DOHH2 (cell line): ENCODE data around the gene IL17REL.

Experiments
- H3F3A ChIP-seq: fragments of 200-600 bp; sonication (generic), shearing (Covaris generic); 2 replicates; pipeline ENCODE4 v1.6.0; 2016; ENCODE audit warnings: antibody characterized with exemption, mild to moderate bottlenecking; ENCODE audit not compliant: control insufficient read depth, insufficient read depth
- H3K27ac ChIP-seq: fragments of 200-600 bp; sonication (generic); 2 replicates; pipeline ENCODE4 v1.5.1; 2014; ENCODE audit warnings: low read depth, mild to moderate bottlenecking, low read length, moderate library complexity
- H3K27me3 ChIP-seq: fragments of 200-600 bp; sonication (generic); 2 replicates; pipeline ENCODE4 v1.6.1; 2014; ENCODE audit warnings: mild to moderate bottlenecking, low read length, mixed read lengths; ENCODE audit not compliant: control insufficient read depth
- H3K36me3 ChIP-seq: fragments of 200-600 bp; sonication (generic); 2 replicates; pipeline ENCODE4 v1.6.1; 2014; ENCODE audit warnings: mild to moderate bottlenecking, low read length, moderate library complexity, mixed read lengths; ENCODE audit not compliant: control insufficient read depth
- H3K4me1 ChIP-seq: fragments of 200-600 bp; sonication (generic); 2 replicates; pipeline ENCODE4 v1.6.1; 2014; ENCODE audit warnings: mild to moderate bottlenecking, low read length, mixed read lengths; ENCODE audit not compliant: control insufficient read depth
- H3K4me2 ChIP-seq: fragments of 200-600 bp; sonication (generic); 2 replicates; pipeline ENCODE4 v1.6.0; 2014; ENCODE audit warnings: mild to moderate bottlenecking, low read length, moderate library complexity
- H3K4me3 ChIP-seq: fragments of 200-600 bp; sonication (generic); 2 replicates; pipeline ENCODE4 v1.5.1; 2014; ENCODE audit warnings: mild to moderate bottlenecking, low read length, mixed read lengths
- H3K79me2 ChIP-seq: fragments of 200-600 bp; sonication (generic); 2 replicates; pipeline ENCODE4 v1.6.1; 2014; ENCODE audit warnings: mild to moderate bottlenecking, low read length, mixed read lengths; ENCODE audit not compliant: control insufficient read depth
- H3K9me2 ChIP-seq: fragments of 200-600 bp; sonication (generic); replicated peaks from 2 replicates; pipeline ENCODE4 v1.6.1; 2014; ENCODE audit warnings: mild to moderate bottlenecking, low read length, mixed read lengths; ENCODE audit not compliant: control insufficient read depth
- H3K9me3 ChIP-seq: fragments of 200-600 bp; sonication (generic); 2 replicates; pipeline ENCODE4 v1.6.1; 2014; ENCODE audit warnings: antibody characterized with exemption, low read length, mixed read lengths; ENCODE audit not compliant: control insufficient read depth, insufficient read depth
- H4K20me1 ChIP-seq: fragments of 200-600 bp; sonication (generic); 2 replicates; pipeline ENCODE4 v1.6.0; 2014; ENCODE audit warnings: low read depth, mild to moderate bottlenecking, antibody characterized with exemption, low read length, moderate library complexity; ENCODE audit not compliant: control insufficient read depth, insufficient read depth
- CTCF ChIP-seq: fragments of 200-600 bp; sonication (generic); IDR thresholded peaks from one replicate; pipeline ENCODE4 v1.5.1; 2014; ENCODE audit warnings: antibody characterized with exemption, mild to moderate bottlenecking, low read depth, low read length; ENCODE audit not compliant: poor library complexity, severe bottlenecking
- EZH2phosphoT487 ChIP-seq: fragments of 200-600 bp; sonication (generic); IDR thresholded peaks from 2 replicates; pipeline ENCODE4 v1.6.1; 2017; ENCODE audit warnings: borderline replicate concordance, mild to moderate bottlenecking, antibody characterized with exemption, low read length, moderate library complexity, mixed read lengths

IL17REL gene

GRCh38 chr22:49995361-49996118, 17.0 kb downstream of the IL17REL start:
- no peaks in the 10 kb centered on the region for H3K27me3 ChIP-seq
- H3K79me2 ChIP-seq, result no peaks in the 10 kb centered on the region
- no peak overlapping the region for H3K4me2 ChIP-seq
- H3K4me1 ChIP-seq, result peaks cover 21% of the 10 kb centered on the region
- H3K36me3 ChIP-seq, result no peaks in the 10 kb centered on the region
- no peaks in the 10 kb centered on the region for H3F3A ChIP-seq
- no peaks in the 10 kb centered on the region for H3K9me2 ChIP-seq
- no peaks in the 10 kb centered on the region for H4K20me1 ChIP-seq
- no peak overlapping the region for H3K4me3 ChIP-seq
- no peaks in the 10 kb centered on the region for H3K9me3 ChIP-seq
- no peak overlapping the region for H3K27ac ChIP-seq
- TF ChIP-seq EZH2phosphoT487 (no peak), CTCF (no peak)

- H3K9me3 ChIP-seq, result no peaks in the 10 kb centered on the region
- no peaks in the 10 kb centered on the region for H3K79me2 ChIP-seq
- H3K4me2 ChIP-seq, result no peak overlapping the region
- H4K20me1 ChIP-seq, result no peaks in the 10 kb centered on the region
- H3K4me3 ChIP-seq, result no peak overlapping the region
- no peaks in the 10 kb centered on the region for H3K9me2 ChIP-seq
- no peaks in the 10 kb centered on the region for H3K36me3 ChIP-seq
- H3K27me3 ChIP-seq, result no peaks in the 10 kb centered on the region
- H3K27ac ChIP-seq, result no peak overlapping the region
- no peaks in the 10 kb centered on the region for H3F3A ChIP-seq
- H3K4me1 ChIP-seq, result peaks cover 21% of the 10 kb centered on the region
- no peak for TF ChIP-seq EZH2phosphoT487
- TF ChIP-seq CTCF, result no peak
These were observed 17.6 kb downstream of the IL17REL start for GRCh38 chr22:49995041-49995360.

- Histone ChIP-seq H3K27ac (no peak overlapping the region), H3K27me3 (no peaks in the 10 kb centered on the region), H3K4me1 (peaks cover 21% of the 10 kb centered on the region), H3K9me2 (no peaks in the 10 kb centered on the region), H3K79me2 (no peaks in the 10 kb centered on the region), H3K36me3 (no peaks in the 10 kb centered on the region), H3K4me3 (no peak overlapping the region), H3F3A (no peaks in the 10 kb centered on the region), H4K20me1 (no peaks in the 10 kb centered on the region), H3K9me3 (no peaks in the 10 kb centered on the region), H3K4me2 (no peak overlapping the region)
- TF ChIP-seq EZH2phosphoT487 (no peak), CTCF (no peak)
These were observed 18.1 kb downstream of the IL17REL start for GRCh38 chr22:49994361-49995040.
